IPS-18a (cell line): ENCODE measurements around the gene NT5DC2.

ENCODE experiments used
- H3K27ac ChIP-seq: one replicate; pipeline ENCODE4 v1.5.1; 2013; ENCODE audit warnings: low read length
- H3K27me3 ChIP-seq: one replicate; pipeline ENCODE4 v1.6.1; 2013; ENCODE audit warnings: mild to moderate bottlenecking, low read length; ENCODE audit not compliant: control insufficient read depth, insufficient read depth
- H3K36me3 ChIP-seq: one replicate; pipeline ENCODE4 v1.6.1; 2013; ENCODE audit warnings: low read depth, low read length; ENCODE audit not compliant: control insufficient read depth
- H3K4me1 ChIP-seq: one replicate; pipeline ENCODE4 v1.6.1; 2013; ENCODE audit warnings: low read depth, low read length; ENCODE audit not compliant: control insufficient read depth
- H3K4me3 ChIP-seq: one replicate; pipeline ENCODE4 v1.5.1; 2013; ENCODE audit warnings: low read length
- H3K9ac ChIP-seq: one replicate; pipeline ENCODE4 v1.6.1; 2013; ENCODE audit warnings: mild to moderate bottlenecking, low read length, moderate library complexity
- H3K9me3 ChIP-seq: one replicate; pipeline ENCODE4 v1.6.1; 2013; ENCODE audit warnings: low read depth, low read length; ENCODE audit not compliant: control insufficient read depth

The NT5DC2 gene

GRCh38 chr3:52513281-52513680 is 20.4 kb downstream of the NT5DC2 start:
- H3K4me1 ChIP-seq: no peaks in the 10 kb centered on the region
- no peak overlapping the region for H3K27ac ChIP-seq
- H3K36me3 ChIP-seq: no peaks in the 10 kb centered on the region
- H3K4me3 ChIP-seq: no peak overlapping the region
- no peak overlapping the region for H3K9ac ChIP-seq
- H3K9me3 ChIP-seq: no peaks in the 10 kb centered on the region
- peaks cover 6% of the 10 kb centered on the region for H3K27me3 ChIP-seq

GRCh38 chr3:52512727-52513126 is 20.9 kb downstream of the NT5DC2 start:
- H3K4me1 ChIP-seq: no peaks in the 10 kb centered on the region
- H3K27me3 ChIP-seq: peaks cover under 1% of the 10 kb centered on the region
- H3K9ac ChIP-seq: no peak overlapping the region
- H3K27ac ChIP-seq: no peak overlapping the region
- no peak overlapping the region for H3K4me3 ChIP-seq
- H3K36me3 ChIP-seq: no peaks in the 10 kb centered on the region
- H3K9me3 ChIP-seq: no peaks in the 10 kb centered on the region

GRCh38 chr3:52512105-52512504 is 21.6 kb downstream of the NT5DC2 start:
- no peak overlapping the region for H3K9ac ChIP-seq
- no peaks in the 10 kb centered on the region for H3K36me3 ChIP-seq
- no peak overlapping the region for H3K4me3 ChIP-seq
- no peaks in the 10 kb centered on the region for H3K27me3 ChIP-seq
- H3K9me3 ChIP-seq: no peaks in the 10 kb centered on the region
- H3K27ac ChIP-seq: no peak overlapping the region
- no peaks in the 10 kb centered on the region for H3K4me1 ChIP-seq

- H3K27ac ChIP-seq: no peak overlapping the region
Observed at GRCh38 chr3:52511509-52511908, 22.1 kb downstream of the NT5DC2 start.

GRCh38 chr3:52509753-52510328 is 23.8 kb downstream of the NT5DC2 start:
- Histone ChIP-seq H3K4me3 (no peak overlapping the region), H3K4me1 (no peaks in the 10 kb centered on the region)

More at GRCh38 chr3:52511509-52511908, 22.1 kb downstream of the NT5DC2 start:
- Histone ChIP-seq H3K27me3 (no peaks in the 10 kb centered on the region), H3K36me3 (no peaks in the 10 kb centered on the region), H3K9me3 (no peaks in the 10 kb centered on the region), H3K4me1 (no peaks in the 10 kb centered on the region), H3K9ac (no peak overlapping the region), H3K4me3 (no peak overlapping the region)

GRCh38 chr3:52507359-52507758 is 26.3 kb downstream of the NT5DC2 start:
- no peak overlapping the region for H3K4me3 ChIP-seq
- H3K27ac ChIP-seq: no peak overlapping the region

More at GRCh38 chr3:52509753-52510328, 23.8 kb downstream of the NT5DC2 start:
- H3K9ac ChIP-seq: no peak overlapping the region
- no peaks in the 10 kb centered on the region for H3K27me3 ChIP-seq
- no peak overlapping the region for H3K27ac ChIP-seq
- H3K9me3 ChIP-seq: no peaks in the 10 kb centered on the region
- no peaks in the 10 kb centered on the region for H3K36me3 ChIP-seq

GRCh38 chr3:52506266-52506966 is 27.2 kb downstream of the NT5DC2 start:
- no peak overlapping the region for H3K27ac ChIP-seq
- H3K9ac ChIP-seq: no peak overlapping the region
- no peaks in the 10 kb centered on the region for H3K27me3 ChIP-seq
- no peaks in the 10 kb centered on the region for H3K9me3 ChIP-seq
- H3K36me3 ChIP-seq: no peaks in the 10 kb centered on the region
- no peaks in the 10 kb centered on the region for H3K4me1 ChIP-seq
- H3K4me3 ChIP-seq: no peak overlapping the region

More at GRCh38 chr3:52507359-52507758, 26.3 kb downstream of the NT5DC2 start:
- no peaks in the 10 kb centered on the region for H3K9me3 ChIP-seq
- no peaks in the 10 kb centered on the region for H3K4me1 ChIP-seq
- no peaks in the 10 kb centered on the region for H3K27me3 ChIP-seq
- no peak overlapping the region for H3K9ac ChIP-seq
- no peaks in the 10 kb centered on the region for H3K36me3 ChIP-seq

GRCh38 chr3:52504977-52505376 is 28.7 kb downstream of the NT5DC2 start:
- Histone ChIP-seq H3K4me3 (no peak overlapping the region), H3K27ac (no peak overlapping the region), H3K9me3 (no peaks in the 10 kb centered on the region), H3K9ac (no peak overlapping the region), H3K4me1 (no peaks in the 10 kb centered on the region), H3K36me3 (no peaks in the 10 kb centered on the region), H3K27me3 (no peaks in the 10 kb centered on the region)

GRCh38 chr3:52503788-52504424 is 29.8 kb downstream of the NT5DC2 start:
- no peak overlapping the region for H3K27ac ChIP-seq

GRCh38 chr3:52502808-52503350 is 30.8 kb downstream of the NT5DC2 start:
- no peaks in the 10 kb centered on the region for H3K9me3 ChIP-seq
- no peak overlapping the region for H3K27ac ChIP-seq
- no peak overlapping the region for H3K9ac ChIP-seq
- H3K27me3 ChIP-seq: no peaks in the 10 kb centered on the region
- H3K36me3 ChIP-seq: no peaks in the 10 kb centered on the region
- H3K4me1 ChIP-seq: no peaks in the 10 kb centered on the region
- H3K4me3 ChIP-seq: no peak overlapping the region

More at GRCh38 chr3:52503788-52504424, 29.8 kb downstream of the NT5DC2 start:
- H3K9me3 ChIP-seq: no peaks in the 10 kb centered on the region
- no peak overlapping the region for H3K9ac ChIP-seq
- H3K4me1 ChIP-seq: no peaks in the 10 kb centered on the region
- H3K27me3 ChIP-seq: no peaks in the 10 kb centered on the region
- no peak overlapping the region for H3K4me3 ChIP-seq
- no peaks in the 10 kb centered on the region for H3K36me3 ChIP-seq

- H3K9ac ChIP-seq: no peak overlapping the region
- H3K4me1 ChIP-seq: no peaks in the 10 kb centered on the region
- H3K27ac ChIP-seq: no peak overlapping the region
- H3K9me3 ChIP-seq: no peaks in the 10 kb centered on the region
- H3K36me3 ChIP-seq: no peaks in the 10 kb centered on the region
- no peaks in the 10 kb centered on the region for H3K27me3 ChIP-seq
- H3K4me3 ChIP-seq: no peak overlapping the region
Observed at GRCh38 chr3:52502001-52502400, 31.7 kb downstream of the NT5DC2 start.
